NCI-H1436 (cell line): ENCODE measurements around the gene EMX2.
"Not testable (repeated sequence)": the region's sequence is repeated elsewhere in the genome, so short reads cannot be mapped to it uniquely, and the experiment has no call there.

Experiments
- DNase-seq: peaks from one replicate; lab custom pipeline; 2025; lab: John Stamatoyannopoulos, UW

The EMX2 gene

DNA sequence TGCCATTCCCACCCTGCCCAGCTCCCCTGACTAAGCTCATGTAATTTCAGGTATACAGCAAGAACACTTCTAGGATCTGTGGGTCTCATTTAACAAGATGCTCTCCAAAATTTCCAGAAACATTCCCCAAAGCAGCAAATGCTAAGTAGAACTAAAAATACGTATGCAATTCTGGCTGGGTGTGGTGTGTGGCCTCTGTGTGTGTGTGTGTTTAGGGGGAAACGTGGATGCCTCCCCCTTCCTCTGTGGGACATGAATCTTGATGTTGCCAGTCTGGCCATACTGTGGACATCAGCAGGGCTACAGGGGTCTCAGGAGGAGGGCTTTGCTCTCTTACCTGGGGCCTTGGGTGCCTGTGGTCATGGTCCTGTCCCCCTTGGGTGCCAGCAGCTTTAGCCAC is 18.4 kb downstream of the EMX2 start:
- DNase-seq: no peak

- no peak for DNase-seq
These were observed 19.7 kb downstream of the EMX2 start for GRCh38 chr10:117562220-117562619.

DNA sequence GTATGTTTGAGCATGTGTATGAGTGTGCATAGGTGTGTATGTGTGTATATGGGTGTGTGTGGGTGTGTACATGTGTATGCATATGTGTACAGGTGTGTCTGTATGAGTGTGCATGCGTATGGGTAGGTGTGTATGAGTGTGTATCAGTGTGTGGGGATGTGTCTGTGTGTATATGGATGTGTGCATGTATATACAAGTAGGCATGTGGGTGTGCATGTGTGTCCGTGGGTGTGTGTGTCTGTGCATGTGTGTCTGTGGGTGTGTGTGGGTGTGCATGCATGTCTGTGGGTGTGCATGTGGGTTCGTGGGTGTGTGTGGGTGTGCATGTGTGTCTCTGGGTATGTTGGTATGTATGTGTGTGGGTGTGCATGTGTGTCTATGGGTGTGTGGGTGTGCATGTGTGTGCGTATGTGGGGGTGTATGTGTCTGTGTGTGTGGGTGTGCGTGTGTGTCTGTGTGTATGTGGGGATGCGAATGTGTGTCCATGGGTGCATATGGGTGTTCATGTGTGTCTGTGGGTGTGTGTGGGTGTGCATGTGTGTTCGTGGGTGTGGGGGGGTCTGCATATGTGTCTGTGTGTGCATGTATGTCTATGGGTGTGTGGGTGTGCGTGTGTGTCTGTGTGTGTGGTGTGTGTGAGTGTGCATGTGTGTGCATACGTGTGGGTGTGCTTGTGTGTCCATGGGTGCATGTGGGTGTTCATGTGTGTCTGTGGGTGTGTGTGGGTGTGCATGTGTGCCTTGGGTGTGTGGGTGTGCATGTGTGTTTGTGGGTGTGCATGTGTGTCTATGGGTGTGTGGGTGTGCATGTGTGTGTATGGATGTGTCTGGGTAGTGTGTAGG is 20.6 kb downstream of the EMX2 start:
- no peak for DNase-seq

DNA sequence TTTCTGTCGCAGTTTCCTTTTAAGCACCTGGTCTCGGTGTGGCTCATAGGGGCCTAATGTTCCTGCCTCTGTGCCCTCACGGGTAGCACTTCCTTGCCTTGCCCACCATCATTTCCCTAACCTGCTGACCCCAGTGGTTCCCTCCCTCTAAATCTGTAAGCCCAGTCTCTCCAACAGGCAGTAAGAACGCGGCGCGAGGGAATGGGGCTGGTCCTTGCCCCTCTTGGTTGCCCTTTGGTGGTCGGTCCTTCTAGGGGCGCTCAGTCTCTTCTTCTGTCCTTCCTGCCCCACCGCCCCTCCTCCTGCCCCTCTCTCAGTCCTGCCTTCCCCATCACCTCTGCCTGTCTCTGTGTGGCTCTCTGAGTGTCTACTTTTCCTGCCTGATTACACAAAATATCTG is 21.2 kb downstream of the EMX2 start:
- DNase-seq: no peak

DNA sequence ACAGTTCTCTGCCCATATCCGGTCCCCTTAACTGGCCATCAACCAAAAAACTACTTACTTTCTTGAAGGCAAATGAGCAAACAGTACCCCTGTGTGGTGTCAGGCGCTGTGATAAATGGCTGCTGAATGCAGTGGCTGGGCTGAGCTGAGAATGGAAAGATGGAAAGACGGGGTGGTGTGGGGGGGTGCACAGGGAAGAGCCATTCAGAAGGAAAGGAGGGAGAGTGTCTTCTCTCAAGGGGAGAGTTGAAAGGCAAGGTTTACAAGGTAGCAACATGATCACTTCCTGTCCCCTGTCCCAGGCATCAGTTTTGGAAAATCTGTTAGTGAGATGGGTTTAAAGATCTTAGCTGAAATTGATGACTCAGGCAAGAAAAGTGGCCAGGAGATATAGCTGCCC is 22.5 kb downstream of the EMX2 start:
- no peak for DNase-seq

DNA sequence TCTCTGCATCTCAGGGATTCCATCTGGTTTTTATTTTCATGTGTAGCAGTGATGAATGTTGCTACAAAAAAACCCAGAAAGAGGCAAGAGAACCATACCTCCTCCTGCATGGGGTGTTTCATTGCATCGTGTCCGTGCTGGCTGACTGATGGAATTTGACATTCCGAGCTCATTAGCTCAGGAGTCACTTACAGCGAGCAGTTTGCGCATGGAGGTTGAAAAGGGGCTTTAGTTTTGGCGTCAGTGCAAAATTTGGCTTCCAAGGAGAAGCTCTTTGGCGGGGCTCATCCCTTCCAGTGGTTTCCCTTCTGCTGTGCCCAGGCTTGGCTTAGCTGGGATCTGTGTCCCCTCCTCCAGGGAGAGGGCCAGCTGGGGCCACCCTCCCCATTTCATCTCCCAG is 25.8 kb downstream of the EMX2 start:
- no peak for DNase-seq

DNA sequence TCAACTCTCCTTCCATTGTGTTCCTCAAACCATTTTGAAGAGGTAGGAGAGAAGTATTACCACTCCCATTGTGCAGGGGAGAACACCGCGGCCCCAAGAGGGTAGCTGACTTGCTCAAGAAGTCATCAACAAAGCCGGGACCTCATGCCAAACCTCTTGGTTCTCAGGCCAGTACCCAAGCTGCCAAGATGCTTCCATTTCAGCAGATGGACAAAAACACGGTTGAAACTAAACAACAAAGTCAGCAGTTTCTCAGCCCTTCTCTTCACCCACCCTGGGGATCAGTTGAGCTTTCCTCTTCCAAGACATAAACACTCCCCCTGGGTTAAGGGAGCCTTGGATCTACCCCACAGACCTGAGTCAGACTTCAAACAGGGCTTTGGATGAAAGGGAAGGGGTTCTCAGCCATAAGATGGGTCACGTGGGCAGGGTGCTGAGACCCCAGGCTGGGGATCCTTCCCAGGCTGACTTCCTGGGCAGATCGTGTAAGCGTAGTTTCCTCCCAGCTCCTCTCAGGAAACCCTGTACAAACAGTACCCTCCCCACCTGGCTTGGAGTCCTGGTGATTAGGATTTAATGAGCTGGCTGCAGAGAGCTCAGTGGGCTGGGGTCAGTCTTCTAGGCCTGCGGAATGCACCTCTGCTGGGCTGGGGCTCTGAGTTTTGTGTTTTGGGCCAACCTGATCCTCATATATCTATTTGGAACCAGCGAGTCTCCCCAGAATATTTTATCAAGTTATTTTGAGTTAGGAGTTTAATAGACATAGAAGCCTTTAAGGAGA is 27.3 kb downstream of the EMX2 start:
- DNase-seq: no peak

DNA sequence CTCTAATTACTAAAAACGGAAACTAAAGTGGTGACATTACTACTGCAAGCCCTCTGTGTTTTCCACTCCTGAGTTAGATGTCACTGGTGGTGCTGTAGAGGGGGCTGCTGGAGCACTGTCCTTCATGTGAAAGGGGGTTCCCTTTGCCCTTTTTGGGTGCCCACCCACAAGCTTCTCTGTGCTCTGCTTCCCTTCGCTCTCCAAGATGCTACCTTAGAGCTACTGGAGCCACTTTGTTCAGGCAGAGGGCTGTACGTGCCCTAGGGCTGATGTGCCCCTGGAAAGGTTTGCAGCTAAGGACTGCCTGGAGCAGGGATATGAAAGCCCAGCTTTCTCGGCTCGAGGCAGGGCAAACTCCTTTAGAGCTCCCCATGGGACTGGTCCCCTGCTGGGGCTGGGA is 28.3 kb downstream of the EMX2 start:
- DNase-seq: no peak

- no peak for DNase-seq
These were observed 32.1 kb downstream of the EMX2 start for GRCh38 chr10:117574498-117575146.

DNA sequence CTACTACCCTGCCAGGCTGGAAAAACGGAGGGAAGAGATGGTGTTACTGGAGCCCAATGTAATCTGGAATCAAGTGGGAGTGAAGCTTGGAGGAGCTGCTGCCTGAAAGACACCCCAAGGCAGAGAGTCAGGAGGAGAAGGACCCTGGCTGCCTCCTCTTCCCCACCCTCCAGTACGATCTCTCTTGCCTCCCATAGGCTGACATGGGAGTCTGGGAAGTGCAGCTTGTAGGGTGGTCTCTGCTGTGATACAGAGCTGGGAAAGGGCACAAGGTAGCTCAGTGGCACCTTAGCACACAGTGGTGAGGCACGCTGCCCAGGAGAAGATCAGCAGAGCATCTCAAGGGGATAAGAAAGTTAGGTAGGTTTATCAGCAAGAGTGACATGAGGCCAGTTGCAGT is 35.9 kb downstream of the EMX2 start:
- no peak for DNase-seq

DNA sequence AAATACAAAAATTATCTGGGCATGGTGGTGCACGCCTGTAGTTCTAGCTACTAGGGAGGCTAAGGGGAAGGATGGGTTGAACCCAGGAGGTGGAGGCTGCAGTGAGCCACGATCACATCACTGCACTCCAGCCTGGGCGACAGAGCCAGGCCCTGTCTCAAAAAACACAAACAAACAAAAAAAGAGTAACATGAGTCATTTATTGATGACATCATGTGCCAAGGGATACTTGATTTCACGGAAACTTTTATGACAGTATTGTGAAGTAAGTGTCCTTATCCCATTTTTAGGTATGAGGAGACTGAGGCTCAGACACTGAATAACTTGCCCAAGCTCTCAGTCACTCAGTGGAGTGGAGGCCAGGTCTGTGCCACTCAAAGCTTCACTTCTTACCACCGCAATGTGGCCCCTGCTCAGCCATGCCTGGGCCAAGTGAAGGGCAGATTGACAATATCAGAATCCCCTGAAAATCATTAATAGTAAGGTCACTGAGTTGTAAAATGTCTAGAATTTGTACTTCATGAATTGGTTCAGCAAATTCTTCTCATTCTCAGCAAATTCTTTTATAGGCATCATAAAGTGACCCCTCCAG is 36.5 kb downstream of the EMX2 start:
- no peak for DNase-seq

- DNase-seq: no peak
These were observed 39.4 kb downstream of the EMX2 start for GRCh38 chr10:117581961-117582360.

- DNase-seq: not testable (repeated sequence)
These were observed 42.3 kb downstream of the EMX2 start for GRCh38 chr10:117584831-117585230.

- no peak for DNase-seq
These were observed 44.5 kb downstream of the EMX2 start for GRCh38 chr10:117587036-117587435.

DNA sequence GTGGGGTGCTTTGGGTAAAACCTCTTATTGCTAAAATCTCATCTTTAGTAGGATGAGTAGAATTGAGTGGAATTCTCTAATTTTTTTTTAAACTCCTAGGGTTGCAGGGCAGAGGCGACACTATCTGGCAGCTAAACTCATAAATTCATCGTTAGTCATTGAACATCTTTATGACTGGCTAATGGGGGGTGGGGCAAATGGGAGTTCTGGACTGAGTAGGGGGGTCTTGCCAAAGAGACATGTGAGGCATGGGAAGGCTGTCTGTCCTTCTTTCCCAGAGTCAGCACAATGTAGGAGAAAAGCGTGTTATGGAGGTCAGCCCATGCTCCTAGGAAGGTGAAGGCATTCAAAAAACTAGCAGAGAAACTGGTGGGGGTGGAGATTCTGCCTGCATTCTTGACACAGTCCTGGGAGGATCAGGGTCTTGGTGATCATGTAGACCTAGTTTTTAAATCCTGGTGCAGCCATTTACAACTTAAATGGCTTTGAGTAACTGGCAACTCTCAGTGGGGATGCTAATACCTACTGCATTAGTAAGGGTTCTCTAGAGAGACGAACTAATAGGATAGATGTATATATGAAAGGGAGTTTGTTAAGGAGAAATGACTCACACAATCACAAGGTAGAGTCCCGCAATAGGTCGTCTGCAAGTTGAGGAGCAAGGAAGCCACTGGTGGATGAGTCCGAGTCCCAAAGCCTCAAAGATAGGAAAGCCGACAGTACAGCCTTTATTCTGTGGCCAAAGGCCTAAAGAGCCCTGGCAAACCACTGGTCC is 47.7 kb downstream of the EMX2 start:
- DNase-seq: no peak

GRCh38 chr10:117591043-117591442 is 48.5 kb downstream of the EMX2 start:
- DNase-seq: no peak

DNA sequence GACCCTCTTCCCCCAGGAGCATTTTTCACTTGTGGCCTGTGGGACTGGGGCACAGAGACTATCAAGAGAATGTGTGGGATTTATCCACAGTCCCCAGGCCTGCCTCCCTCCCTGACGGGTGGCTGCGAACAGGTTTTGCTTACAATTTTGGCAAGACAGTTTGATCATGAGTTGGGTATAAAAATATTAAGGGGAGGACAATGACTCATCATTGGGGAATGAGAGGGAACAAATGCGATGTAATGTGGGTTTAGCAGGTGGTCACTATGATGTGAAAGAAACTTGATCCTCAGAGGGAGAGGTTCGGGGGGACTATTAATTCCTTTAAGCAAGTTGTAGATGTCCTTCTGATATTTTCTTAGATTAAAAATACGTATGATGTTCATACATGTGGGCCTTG is 52.2 kb downstream of the EMX2 start:
- DNase-seq: no peak

DNA sequence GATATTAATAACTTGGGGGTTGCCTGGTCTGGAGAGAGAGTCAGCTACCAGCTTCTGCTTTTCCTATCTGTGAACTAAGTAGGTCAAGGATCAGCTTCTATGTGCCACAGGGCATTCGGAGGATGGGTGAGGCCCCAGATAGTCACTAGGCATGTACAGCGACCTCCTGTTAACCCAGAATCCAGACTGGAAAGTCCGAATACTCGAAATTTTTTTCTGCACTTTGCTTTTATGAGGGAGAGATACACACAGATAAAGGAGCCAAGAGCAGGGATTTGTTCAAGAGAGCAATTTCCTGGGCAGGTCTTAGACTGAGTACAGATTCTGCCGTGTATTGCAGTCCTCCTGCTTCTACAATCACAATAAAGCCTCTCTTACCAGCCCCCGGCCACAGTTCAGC is 54.2 kb downstream of the EMX2 start:
- no peak for DNase-seq

DNA sequence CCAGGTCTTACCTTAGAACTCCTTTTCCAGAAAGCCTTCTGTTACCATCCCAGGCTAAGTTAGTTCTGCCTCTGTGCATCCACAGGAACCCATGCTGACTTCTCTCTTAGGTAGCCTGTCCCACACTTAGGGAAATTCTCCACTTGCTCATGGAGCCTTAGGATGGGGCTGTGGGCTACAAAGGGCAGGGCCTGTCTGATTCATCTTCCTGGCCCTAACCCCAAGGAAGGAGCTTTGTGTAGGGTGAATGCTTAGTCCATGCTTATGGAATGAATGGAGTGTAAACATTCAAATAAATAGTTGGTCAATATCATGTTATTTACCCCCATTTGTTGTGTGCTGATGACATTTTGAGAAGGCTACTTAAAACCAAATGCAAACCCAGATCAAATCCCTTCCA is 54.7 kb downstream of the EMX2 start:
- DNase-seq: no peak
